G401 (cell line): ENCODE data around the gene RCE1. TPM values are rescaled to one million over a fixed set of nuclear protein-coding genes. Genes with fewer than 3 reads are reported as not detected.
A peak's percentile ranks its signal among the peaks of the same experiment; 100 is the strongest.
"Not testable (repeated sequence)": the region's sequence is repeated elsewhere in the genome, so short reads cannot be mapped to it uniquely, and the experiment has no call there.

Experiments used
- DNase-seq: peaks from one replicate; pipeline ENCODE4 v3.0.0-alpha.2; 2015; ENCODE audit warnings: low spot score
- in situ Hi-C: cut with HindIII; loops from 2 replicates; pipeline ENCODE4 v1.10.0; 2016; ENCODE audit warnings: low sequenced_read_pairs, mixed read lengths
- total RNA-seq: library from RNA; depleted of rRNA; stranded (reverse); fragments of >200 nt; shearing (Covaris generic); gene quantifications from 2 replicates; pipeline ENCODE4 v1.2.3, GENCODE V29; 2014; rRNA removed

The RCE1 gene, protein sequence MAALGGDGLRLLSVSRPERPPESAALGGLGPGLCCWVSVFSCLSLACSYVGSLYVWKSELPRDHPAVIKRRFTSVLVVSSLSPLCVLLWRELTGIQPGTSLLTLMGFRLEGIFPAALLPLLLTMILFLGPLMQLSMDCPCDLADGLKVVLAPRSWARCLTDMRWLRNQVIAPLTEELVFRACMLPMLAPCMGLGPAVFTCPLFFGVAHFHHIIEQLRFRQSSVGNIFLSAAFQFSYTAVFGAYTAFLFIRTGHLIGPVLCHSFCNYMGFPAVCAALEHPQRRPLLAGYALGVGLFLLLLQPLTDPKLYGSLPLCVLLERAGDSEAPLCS
- 32.7 and 40.2 TPM in 2 replicates for total RNA-seq

- in situ Hi-C loops, result no loop called here
- peak; percentile 86 for DNase-seq
Observed at GRCh38 chr11:66842896-66843775, at the start of gene RCE1. RCE1 (plus strand) TSS chr11:66843441; CDS start chr11:66843456, 15 bp downstream.

DNA sequence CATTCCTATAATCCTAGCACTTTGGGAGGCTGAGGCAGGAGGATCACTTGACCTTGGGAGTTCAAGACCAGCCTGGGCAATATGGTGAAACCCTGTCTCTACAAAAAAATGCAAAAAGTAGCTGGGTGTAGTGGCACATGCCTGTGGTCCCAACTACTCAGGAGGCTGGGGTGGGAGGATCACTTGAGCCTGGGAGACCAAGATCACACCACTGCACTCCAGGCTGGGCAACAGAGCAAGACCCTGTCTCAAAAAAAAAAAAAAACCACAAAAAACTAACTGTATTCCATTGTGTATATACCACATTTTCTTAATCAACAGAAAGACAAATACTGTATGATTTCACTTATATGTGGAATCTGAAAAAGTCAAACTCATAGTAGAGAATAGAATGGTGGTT is 43.4 kb upstream of the RCE1 start:
- DNase-seq, in situ Hi-C loops: not testable (repeated sequence)

GRCh38 chr11:66800720-66801428 is 42.4 kb upstream of the RCE1 start:
- in situ Hi-C loops, result no loop called here
- no peak for DNase-seq

DNA sequence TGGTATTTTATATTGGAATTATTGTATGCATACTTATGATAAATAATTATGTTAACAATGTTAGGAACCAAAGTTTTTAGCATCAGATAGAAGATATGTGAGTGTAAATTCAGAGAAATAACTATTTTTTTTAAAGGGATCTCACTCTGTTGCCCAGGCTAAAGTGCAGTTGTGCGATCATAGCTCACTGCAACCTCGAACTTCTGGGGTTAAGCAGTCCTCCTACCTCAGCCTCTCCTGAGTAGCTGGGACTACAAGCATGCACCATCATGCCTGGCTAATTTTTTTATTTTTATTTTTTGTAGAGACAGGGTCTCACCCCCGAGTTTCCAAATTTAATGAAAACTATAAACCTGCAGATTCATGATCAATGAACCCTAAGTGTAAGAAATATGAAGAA is 33.6 kb upstream of the RCE1 start:
- in situ Hi-C loops, result no loop called here

GRCh38 chr11:66810576-66811185 is 32.6 kb upstream of the RCE1 start:
- no peak for DNase-seq
- in situ Hi-C loops, result no loop called here

More for the DNA sequence above, 33.6 kb upstream of the RCE1 start:
- no peak for DNase-seq

- no peak for DNase-seq
- in situ Hi-C loops, result no loop called here
Observed at GRCh38 chr11:66814678-66815077, 28.6 kb upstream of the RCE1 start.

DNA sequence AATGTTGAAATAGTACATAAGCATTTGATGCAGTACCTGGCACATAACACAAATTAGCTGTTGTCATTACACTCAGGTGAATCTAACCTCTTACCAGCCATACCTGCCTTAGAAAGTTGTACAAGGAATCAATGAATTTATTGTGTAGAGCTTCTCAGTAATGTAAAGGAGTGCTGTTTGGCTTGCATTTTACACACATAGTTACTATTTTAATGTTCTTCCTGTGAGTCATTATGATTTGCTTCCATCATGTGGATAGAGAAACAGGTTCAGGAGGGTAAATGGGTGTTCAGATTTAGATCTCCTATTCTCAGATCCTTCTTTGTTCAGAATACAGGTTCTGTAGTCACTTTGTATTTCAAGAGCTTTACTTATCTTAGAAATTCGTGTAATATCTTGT is 27.6 kb upstream of the RCE1 start:
- in situ Hi-C loops, result no loop called here
- DNase-seq, result no peak

- in situ Hi-C loops, result no loop called here
- no peak for DNase-seq
Observed at GRCh38 chr11:66818231-66818955, 24.8 kb upstream of the RCE1 start.

DNA sequence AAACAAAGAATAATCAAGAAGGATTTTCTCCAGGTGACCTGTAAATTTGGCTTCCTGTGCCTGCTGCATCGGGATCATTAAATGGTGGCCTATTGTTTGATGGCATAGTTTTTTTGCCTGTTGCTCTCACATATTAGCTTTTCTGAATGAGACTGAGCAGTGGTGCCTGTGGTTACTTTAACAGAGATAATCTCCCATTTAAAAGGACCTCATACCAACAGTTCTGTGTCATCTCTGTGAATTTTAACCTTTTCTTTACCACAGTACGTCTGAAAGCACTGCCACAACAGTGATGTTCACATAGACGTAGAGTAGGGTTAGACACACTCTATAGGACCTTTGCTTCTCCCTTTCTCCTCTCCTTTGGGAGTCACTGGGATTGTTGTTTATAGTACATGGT is 22.9 kb upstream of the RCE1 start:
- DNase-seq, result no peak
- in situ Hi-C loops, result no loop called here

DNA sequence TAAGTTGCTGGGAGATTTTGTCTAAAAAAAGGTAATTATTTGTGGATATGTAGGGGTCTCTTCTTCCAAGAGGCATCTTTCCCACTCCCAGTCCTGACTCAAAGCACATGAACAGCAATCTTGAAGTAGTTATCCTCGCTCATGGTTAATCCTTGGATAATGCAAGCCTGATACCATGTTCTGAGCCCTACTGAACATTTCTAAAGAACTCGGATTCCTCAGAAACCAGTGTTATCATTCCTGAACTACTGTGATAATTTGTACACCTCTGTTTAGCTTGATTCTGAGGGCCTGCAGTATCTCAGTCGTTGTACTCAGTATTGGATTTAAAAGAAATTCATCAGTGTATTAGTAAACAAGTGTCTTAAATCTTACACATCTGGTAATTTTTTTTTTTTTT is 22.3 kb upstream of the RCE1 start:
- DNase-seq, result no peak
- in situ Hi-C loops, result no loop called here

DNA sequence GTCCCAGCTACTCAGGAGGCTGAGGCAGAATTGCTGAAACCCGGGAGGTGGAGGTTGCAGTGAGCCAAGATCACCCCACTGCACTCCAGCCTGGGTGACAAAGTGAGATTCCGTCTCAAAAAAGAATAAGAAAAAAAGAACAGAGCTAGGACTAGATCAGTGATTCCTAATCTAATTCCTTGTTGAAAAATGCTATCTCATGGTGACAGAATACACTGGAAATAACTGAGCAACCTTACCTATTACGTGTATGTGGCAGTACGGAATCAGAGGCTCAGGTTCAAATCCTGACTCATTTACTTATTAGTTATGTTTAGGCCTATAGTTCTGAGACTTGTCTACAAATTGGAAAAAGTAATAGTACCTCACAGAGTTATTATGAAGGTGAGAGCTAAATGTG is 19.5 kb upstream of the RCE1 start:
- DNase-seq, result no peak
- in situ Hi-C loops, result no loop called here

DNA sequence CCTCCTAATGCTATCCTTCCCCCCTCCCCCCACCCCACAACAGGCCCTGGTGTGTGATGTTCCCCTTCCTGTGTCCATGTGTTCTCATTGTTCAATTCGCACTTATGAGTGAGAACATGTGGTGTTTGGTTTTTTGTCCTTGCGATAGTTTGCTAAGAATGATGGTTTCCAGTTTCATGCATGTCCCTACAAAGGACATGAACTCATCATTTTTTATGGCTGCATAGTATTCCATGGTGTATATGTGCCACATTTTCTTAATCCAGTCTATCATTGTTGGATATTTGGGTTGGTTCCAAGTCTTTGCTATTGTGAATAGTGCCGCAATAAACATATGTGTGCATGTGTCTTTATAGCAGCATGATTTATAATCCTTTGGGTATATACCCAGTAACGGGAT is 18.7 kb upstream of the RCE1 start:
- in situ Hi-C loops, DNase-seq: not testable (repeated sequence)

DNA sequence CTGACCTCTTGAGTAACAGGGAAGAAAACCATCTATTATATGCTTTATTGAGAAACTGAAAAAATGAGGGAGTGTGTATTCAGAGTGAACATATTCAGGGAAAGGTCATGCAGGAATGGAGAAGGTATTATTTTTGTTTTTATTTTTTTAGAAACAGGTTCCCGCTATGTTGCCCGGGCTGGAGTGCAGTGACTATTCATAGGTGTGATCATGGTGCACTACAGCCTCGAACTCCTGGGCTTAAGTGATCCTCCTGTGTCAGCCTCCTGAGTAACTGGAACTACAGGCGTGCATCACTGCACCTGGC is 8.7 kb upstream of the RCE1 start:
- in situ Hi-C loops, result no loop called here
- no peak for DNase-seq

DNA sequence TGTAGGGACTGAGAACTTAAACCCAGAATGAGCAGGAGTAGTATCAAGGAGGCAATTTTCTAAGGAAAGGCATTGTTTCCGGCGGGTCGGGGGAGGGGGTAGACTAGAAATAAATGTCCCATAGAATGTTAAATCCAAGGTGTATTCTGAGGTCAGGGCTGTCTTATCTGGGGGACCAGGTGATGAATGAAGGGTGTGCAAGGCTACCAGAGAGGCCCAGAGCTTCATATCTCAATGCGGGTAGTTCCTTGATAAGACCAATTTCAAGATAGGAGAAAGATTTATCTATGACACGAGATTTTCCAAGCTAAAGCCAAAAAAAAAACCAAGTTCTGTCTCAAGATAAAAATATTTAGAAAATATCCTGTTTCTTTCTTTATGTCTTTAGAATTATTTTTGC is 8.3 kb upstream of the RCE1 start:
- DNase-seq, result no peak
- in situ Hi-C loops, result no loop called here

DNA sequence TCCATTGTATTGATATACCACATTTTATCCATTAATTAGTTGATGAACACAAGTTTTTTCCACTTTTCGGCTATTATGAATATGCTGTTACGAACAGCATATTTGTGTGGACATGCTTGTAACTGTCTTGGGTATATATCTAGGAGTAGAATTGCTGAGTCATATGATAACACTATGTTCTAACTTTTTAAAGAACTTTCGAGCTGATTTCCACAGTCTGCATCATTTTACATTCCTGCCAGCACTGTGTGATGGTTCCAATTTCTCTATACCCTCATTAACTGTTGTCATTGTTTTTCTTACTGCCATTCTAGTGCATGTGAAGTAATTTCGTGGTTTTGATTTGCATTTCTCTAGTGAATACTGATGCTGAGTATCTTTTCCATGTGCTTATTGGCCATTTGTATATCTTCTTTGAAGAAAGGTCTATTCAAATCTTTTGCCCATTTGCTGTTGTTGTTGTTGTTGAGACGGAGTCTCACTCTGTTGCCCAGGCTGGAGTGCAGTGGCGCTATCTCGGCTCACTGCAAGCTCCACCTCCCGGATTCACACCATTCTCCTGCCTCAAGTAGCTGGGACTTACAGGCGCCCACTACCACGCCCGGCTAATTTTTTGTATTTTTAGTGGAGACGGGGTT is 7.4 kb upstream of the RCE1 start:
- no peak for DNase-seq
- in situ Hi-C loops, result no loop called here

DNA sequence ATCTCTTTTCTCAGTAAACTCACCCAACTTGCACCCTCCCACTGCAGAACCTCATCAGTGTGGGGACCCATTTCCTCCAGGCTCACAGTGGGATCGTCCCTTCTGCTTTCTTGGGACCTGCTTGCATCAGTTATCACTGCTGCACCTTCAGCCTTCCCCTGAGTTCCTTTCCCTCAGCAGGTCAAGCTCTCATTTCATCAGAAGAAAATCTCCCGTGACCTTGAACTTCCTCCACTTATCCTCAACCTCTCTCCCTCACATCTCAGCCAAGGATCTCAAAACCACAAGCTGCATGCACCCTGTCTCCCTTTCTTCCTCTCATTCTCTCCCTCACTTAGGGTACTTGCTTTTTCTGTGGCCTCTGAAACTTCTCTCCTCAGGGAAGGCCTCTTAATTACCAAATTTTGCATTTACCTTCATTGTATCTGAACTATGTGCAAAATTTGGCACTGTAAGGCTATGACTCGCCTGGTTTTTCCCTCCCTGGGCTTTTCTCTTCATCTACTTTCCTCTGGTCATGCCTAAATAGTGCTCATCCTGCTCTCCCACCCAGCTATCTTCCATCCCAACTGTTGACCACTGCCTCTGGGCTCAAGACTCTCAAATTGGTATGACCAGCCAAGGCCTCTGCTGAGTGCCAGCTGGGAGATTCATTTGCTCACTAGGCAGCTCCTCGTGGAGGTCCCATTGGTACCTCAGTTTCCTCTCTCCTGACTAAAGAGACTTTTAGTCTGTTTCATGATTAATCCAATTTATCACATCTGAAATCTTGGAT is 2.7 kb upstream of the RCE1 start:
- no peak for DNase-seq
- in situ Hi-C loops, result no loop called here

GRCh38 chr11:66841861-66842260 is 1.4 kb upstream of the RCE1 start:
- in situ Hi-C loops, result no loop called here
- no peak for DNase-seq

DNA sequence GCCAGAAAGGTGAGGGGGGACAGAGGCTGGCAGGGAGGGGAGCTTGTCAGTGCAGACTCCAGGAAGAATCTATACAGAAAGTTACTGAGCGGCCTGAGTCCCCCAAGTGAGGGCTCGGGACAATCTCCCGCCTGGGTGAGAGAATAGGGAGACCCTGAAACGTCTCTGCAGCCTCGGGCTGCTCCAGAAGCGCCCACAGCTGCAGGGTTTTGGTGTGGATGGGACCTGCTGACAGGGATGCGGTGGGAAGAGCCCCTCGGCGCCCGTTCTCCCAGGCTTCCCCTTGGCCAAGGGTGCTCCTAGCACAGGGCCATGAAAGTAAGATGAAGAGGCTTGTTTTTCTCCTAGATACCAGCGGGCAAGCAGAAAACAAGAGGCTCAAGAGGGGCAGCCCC is 743 bp upstream of the RCE1 start:
- DNase-seq, result no peak
- in situ Hi-C loops, result no loop called here
